Coronary artery (tissue), 2 donors: ENCODE data around the gene CPZ.

Experiments
- DNase-seq: peaks from one replicate; pipeline ENCODE4 v3.0.0-alpha.2; 2017; ENCODE audit warnings: low spot score
- H3K27ac ChIP-seq, 2 donors: fragments of 200-600 bp; sonication (generic); one replicate each; pipeline ENCODE4 v1.5.1; 2016 to 2019
- H3K4me3 ChIP-seq: fragments of 200-600 bp; sonication (generic); 2 replicates; pipeline ENCODE4 v1.5.1; 2016; ENCODE audit warnings: mild to moderate bottlenecking, moderate library complexity
- TF ChIP-seq, protein P1 (sequence below): fragments of 200-600 bp; sonication (generic); IDR thresholded peaks from one replicate; pipeline ENCODE4 v1.5.1; 2019; ENCODE audit warnings: antibody characterized with exemption

The CPZ gene

DNA sequence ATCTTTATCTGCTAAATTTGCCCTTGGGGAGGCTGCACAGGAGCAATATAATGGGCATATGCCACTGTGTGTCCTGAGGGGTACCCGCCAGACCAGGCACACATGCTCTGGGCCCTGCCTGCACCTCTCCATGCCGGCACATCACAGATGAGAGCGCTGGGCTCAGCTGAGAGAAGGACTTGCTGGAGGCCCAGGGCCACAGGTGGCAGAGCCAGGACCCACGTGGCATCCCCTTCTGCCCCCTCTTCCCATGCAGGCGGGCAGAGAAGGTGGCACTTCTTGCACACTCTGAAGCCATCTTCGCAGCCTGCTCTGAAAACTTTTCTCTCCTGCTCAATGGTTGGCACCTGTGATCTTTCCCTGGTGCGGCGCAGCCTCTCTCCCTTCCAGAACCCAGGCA is 20.1 kb downstream of the CPZ start:
- DNase-seq = no peak
- TF ChIP-seq, protein P1, sequence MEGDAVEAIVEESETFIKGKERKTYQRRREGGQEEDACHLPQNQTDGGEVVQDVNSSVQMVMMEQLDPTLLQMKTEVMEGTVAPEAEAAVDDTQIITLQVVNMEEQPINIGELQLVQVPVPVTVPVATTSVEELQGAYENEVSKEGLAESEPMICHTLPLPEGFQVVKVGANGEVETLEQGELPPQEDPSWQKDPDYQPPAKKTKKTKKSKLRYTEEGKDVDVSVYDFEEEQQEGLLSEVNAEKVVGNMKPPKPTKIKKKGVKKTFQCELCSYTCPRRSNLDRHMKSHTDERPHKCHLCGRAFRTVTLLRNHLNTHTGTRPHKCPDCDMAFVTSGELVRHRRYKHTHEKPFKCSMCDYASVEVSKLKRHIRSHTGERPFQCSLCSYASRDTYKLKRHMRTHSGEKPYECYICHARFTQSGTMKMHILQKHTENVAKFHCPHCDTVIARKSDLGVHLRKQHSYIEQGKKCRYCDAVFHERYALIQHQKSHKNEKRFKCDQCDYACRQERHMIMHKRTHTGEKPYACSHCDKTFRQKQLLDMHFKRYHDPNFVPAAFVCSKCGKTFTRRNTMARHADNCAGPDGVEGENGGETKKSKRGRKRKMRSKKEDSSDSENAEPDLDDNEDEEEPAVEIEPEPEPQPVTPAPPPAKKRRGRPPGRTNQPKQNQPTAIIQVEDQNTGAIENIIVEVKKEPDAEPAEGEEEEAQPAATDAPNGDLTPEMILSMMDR = no peak
- H3K27ac ChIP-seq = no peak overlapping the region
- H3K4me3 ChIP-seq = no peak overlapping the region

DNA sequence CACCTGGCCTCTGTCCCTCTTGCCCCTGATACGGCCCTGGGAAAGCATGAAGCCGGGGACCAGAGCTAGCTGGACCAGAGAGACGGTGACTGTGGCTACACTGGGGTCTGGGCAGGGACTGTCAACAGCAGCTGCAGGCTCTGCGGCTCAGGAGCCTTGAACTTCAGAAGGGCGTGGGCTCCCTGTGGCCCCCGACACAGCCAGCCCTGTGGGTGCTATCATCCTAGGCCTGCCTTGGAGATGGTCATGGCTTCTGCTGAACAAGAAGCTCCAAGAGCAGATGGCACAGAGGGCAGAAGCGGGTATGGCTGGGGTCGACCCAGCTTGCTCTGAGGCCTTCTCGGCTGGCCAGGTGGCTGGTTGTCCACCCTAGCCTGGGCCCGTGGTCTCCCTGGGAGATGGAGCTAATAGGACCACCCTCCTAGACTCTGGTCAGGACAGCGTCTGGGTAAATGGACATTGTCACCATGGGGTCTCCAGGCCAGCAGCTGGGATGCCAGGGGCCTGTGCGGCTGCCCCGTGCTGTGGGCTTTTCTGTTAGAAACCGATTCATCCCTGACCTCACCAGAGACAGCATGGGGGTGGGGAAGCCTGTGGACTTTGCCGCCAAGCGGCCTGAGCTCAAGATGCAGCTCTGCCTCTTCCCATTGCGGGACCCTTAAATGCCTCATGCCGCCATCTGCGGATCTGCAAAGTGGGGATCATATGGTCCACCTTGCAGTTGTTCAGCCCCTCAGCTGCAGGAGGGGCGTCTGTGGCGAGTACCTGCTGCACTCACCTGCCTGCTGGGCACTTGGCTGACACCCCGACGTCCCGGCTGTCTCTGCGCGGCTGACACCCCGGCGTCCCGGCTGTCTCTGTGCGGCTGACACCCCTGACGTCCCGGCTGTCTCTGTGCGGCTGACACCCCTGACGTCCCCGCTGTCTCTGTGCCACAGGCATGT is 21.1 kb downstream of the CPZ start:
- no peak for DNase-seq
- no peak overlapping the region for H3K4me3 ChIP-seq
- no peak overlapping the region for H3K27ac ChIP-seq
- TF ChIP-seq, protein P1 = no peak

DNA sequence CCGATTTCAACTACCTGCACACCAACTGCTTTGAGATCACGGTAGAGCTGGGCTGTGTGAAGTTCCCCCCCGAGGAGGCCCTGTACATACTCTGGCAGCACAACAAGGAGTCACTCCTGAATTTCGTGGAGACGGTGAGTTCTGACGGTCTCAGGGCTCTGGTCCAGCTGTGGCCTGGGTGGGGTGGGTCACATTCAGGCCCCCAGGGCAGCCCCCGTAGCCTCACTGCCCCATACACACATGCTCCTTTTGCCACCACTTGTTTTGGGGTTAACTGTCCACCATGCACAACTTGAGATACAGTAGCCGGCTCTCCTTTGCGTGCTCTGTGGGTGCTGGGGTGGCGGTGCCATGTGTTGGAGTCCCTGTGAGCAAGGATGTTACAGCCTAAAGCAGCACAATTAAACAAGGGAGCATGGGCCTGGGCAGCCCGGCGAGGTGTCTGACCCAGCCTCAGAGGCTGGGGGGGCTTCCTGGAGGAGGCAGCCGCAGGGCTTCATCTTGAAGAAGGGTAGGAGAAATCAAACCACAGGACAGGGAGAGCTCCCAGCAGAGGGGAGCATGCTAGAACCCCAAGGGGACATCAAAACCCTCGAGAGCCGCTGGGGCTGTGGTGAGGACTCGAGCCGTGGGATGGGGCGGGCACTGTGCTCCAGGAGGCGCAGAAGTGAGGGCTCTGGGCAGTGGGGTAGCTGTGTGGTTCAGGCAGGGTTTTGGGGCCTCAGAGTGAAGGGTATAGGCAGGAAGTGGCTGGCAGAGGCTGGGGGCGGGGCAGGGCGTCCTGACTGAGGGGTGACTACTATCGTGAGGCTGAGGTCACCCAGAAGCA is 22.0 kb downstream of the CPZ start:
- TF ChIP-seq, protein P1 = no peak

DNA sequence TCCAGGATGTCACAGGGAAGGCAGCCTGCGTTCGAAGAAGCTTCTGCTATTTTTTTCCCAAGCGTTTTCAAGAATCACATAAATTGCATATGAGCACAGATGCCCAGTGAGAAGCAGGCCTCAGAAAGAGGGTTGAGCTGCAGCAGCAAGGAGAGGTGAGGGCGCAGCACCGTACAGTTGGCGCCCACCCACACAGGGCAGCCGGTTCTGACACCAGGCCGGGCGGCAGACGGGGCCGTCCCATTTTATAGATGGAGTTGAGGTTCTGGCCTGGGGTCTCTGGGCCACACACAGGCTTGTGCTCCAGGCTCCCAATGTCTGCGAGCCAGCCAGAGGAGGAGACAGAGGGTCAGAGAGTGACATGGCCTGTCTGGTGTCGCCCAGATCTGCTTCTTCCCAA is 22.8 kb downstream of the CPZ start:
- H3K27ac ChIP-seq = no peak overlapping the region
- no peak overlapping the region for H3K4me3 ChIP-seq
- DNase-seq = no peak
- TF ChIP-seq, protein P1 = no peak

More for the DNA sequence above, 22.0 kb downstream of the CPZ start:
- Histone ChIP-seq H3K27ac (no peak overlapping the region), H3K4me3 (no peak overlapping the region)
- DNase-seq = no peak

DNA sequence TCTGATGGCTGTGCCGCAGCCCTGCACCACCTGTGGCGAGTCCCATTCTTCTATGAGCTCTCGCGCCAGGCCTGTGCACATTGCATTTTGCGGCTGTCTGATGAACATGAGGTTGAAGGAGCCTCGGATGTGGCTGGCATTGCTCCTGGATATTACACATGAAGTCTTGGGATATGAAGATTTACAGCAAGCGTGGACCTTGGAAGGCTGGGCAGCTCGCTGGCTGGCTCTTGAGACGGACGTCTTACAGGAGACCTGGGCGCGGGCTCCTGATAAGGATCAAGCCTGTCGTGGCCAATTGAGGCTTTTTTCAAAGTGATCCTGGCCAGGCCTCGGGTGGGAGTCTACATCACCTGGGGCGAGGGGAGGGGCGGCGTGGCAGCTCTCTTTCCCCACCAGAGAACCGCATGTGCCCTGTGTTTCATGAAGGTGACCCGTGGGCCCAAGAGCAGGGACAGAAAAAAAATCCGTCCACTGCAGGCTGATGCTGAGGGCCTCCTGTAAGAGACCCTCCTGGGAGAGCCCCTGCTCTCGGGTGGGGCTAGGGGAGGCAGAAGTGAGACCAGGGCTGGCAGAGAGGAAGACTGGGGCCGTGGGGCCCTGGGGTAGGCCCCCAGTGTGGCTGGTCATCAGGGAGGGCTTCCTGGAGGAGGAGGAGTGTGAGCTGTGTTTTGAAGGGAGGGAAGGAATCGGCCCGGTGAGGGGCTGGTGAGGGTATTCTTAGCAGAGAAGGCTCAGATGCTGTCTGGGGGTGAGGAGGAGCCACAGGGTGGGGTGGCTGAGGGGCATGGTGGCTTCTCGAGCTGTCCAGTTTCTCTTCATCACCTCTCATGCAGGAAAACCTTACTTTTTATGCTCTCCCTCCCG is 23.6 kb downstream of the CPZ start:
- no peak for DNase-seq
- TF ChIP-seq, protein P1 = no peak
- Histone ChIP-seq H3K4me3 (no peak overlapping the region), H3K27ac (no peak overlapping the region)

DNA sequence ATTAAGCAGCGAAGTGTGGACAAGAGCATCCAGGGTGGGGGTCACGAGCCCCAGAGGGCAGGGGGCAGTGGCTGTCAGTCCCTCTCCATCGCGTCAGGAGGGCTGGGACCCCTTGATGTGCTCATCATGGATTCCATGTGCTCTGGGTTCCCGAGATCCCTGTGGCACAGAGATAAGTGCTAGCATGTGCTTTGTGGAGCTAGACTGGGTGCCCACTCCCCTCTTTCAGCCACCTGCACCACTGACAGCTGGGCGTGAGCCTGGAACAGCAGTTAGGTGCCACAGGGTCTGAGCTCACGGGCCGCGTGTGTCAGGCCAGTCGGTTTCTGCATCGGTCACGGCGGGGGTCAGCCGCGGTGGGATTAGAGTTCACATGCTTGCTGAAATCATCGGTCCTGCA is 24.3 kb downstream of the CPZ start:
- Histone ChIP-seq H3K4me3 (no peak overlapping the region), H3K27ac (no peak overlapping the region)
- DNase-seq = no peak
- TF ChIP-seq, protein P1 = no peak
